GM18499 (cell line): ENCODE results near the gene EFHD2.
"Not testable (repeated sequence)": the region's sequence is repeated elsewhere in the genome, so short reads cannot be mapped to it uniquely, and the experiment has no call there.

ENCODE experiments used
- ATAC-seq: cut with Tn5 transposase; IDR thresholded peaks from one replicate; pipeline ENCODE4 v1.9.1; 2021; ENCODE audit warnings: moderate number of reproducible peaks; ENCODE audit not compliant: insufficient read depth, unreplicated experiment

EFHD2 gene

DNA sequence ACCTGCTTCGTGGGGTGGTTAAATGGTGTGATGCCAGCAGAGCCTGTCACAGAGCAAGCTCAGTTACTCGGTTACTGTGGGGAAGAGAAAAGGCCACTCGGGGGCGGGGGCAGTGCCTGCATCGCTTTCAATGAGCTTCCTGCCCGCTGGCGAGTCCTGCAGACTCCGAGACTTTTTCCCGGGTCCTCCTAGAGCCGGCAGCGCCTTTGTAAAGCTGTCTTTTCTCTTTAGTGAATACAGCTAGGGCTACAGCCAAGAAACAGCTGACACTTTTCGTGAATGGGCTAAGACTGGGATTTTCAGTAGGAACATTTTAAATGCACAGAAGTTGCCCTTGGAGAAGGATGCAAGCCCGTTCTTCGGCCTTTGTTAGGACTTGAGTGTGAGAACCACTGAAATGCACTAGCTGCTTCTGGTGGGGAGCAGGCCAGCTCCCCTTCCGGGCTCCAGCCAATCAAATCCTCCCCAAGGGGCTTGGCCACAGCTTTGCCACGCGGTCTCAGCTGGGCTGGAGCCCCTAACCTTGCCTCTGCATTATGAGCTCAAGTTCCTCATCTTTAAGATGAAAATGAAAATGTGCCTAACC, 23.4 kb upstream of the EFHD2 start:
- ATAC-seq: no peak

- ATAC-seq: no peak
Observed at GRCh38 chr1:15388201-15388880, 21.3 kb upstream of the EFHD2 start.

- ATAC-seq: not testable (repeated sequence)
Observed at GRCh38 chr1:15389828-15390227, 19.9 kb upstream of the EFHD2 start.

DNA sequence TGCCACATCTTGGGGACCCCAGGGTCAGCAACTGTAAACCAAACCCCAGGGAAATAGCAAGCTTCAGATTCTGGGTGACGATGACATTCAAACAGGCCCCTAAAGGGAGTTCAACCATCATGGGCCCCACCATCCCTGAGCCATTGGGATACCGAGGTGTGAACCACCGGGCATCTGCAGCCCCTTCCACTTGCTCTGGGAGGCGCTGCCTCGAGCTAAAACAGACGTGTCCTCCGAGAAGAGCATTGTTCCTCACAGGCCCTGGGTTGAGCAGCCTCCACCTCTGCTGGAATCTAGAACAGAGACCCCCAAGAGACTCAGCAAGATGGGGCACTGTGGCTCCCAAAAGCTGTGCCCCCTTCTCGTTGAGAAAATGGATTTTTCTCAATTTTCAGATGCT, 19.0 kb upstream of the EFHD2 start:
- no peak for ATAC-seq

DNA sequence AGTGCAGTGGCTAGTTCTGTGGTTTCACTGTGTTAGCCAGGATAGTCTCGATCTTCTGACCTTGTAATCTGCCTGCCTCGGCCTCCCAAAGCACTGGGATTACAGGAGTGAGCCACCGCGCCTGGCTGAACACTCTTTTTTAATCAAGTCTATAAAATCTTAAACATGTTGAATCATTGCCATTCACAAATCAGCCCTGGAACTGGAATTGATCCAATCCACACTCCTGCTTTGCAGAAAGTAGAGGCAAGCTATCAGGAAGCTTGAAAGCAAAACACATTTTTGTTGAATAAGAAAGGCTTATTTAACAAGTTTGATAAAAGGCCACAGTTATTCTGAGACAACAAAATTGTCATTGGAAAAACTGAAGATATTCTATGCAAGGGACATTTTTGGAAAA, 18.3 kb upstream of the EFHD2 start:
- ATAC-seq: no peak

GRCh38 chr1:15393475-15394257, 16.0 kb upstream of the EFHD2 start:
- ATAC-seq: no peak

DNA sequence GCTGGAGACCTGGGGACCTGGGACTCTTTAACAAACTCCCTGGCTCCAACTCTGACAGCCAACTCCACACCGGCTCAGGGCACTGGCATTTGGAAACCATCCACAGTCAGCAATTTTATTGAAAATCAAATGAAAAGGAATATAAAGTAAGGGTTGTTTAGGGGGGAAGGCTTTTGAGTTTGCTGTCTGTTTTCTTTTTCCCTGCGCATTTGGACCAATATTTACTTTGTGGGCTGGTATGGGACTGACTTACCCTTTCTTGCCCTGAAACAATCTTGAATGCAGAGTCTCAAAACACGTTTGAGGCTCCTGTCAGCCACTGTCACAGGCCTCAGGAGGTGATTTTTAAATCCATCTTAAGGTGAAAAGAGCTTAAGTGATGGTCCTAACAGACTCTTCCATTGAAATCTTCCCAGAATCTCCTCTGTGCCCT, 15.4 kb upstream of the EFHD2 start:
- no peak for ATAC-seq

GRCh38 chr1:15397236-15397635, 12.5 kb upstream of the EFHD2 start:
- no peak for ATAC-seq

GRCh38 chr1:15399710-15400109, 10.0 kb upstream of the EFHD2 start:
- ATAC-seq: no peak

GRCh38 chr1:15400627-15401026, 9.1 kb upstream of the EFHD2 start:
- no peak for ATAC-seq

DNA sequence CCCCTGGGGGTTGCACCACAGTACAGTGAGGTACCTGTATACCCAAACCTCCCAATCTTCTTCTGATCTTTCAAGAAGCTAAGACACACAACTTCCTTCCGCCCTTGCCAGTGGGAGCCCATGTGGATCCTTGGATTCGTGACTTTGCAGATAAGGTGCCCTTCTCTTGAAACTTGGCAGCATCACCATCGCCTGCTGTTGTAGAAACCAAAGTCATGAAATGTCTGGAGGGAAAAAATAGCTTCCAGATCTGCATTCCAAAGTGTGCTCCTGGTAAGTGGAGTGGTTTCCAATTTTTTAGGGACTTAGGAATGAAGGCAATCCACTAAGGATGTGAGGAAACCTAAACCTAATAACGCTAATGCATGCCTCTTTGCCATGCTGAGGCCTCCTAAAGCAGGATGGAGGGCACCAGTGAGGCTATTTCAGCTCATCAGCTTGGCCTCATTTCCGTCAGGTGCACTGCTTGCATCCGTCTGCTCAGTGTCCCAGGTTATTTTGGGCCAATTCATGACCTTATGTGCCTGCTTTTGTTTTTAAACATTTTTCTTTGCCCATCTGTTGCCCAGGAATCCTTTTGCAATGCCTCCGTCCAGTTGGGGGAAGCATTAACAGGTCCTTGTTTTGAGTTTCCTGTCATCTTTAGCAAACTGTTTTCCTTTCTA, 8.2 kb upstream of the EFHD2 start:
- no peak for ATAC-seq

- no peak for ATAC-seq
Observed at GRCh38 chr1:15402809-15403450, 6.8 kb upstream of the EFHD2 start.

- no peak for ATAC-seq
Observed at GRCh38 chr1:15403962-15404580, 5.6 kb upstream of the EFHD2 start.

DNA sequence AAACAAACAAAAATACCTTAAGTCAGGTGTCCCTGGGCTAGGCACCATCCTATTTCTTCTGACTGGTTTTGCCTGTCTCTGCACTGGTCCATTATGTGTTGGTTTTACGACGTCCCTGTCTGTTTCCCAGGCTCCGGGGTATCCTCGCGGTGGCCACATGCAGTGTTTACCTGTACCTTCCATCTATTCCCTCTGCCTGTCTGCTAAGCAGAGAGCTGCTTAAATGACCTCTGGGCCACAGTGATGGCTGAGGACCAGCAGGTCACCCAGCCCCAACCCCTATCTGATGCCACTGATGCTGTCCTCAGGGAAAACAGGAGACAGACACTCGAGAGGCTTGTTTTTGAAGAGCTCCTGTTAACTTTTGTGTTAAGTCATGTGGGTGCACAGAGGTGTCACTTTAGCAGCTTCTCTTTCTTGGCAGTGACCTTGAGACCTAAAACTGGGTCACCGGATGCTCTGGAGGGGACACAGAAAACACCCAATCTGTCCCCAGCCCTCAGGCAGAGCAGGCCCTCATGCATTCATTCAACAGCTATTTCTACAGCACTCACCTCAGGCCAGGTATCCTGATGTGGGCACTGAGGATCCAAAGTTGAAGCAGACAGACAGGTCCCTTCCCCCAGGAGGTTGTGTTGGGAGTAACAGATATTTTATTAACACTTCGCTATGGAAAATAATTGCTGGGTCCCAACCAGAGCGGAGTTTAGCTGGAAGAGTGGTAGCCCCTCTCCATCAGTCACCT, 4.4 kb upstream of the EFHD2 start:
- no peak for ATAC-seq

GRCh38 chr1:15406614-15407559, 2.8 kb upstream of the EFHD2 start:
- no peak for ATAC-seq

GRCh38 chr1:15407580-15407979, 2.1 kb upstream of the EFHD2 start:
- no peak for ATAC-seq

DNA sequence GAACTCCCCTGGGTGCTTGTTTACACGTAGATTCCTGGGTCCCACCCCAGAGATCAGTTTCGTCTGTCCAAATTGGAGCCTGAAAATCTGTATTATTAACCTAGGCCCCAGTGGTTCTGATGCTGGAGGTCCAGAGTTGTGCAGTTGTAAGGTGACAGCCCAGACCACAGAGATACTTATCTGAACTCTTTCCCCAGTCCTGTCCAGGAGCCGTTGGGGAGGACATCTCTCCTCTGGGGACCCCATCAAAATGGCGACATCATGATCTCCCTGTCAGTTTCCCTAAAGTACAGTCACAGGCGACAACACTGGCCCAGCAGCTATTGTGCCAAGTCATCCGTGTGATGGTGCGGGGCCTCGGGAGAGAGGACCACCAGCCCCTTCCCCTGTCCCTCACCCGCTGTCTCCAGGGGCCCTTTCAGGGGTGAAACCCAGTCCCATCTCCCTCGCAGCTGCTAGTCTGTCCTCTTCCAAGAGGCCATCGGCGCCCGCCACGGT, 749 bp upstream of the EFHD2 start:
- no peak for ATAC-seq

- no peak for ATAC-seq
Observed at GRCh38 chr1:15410223-15410883, 665 bp downstream of the EFHD2 start.
